ENCODE results near the gene NUDT16.

- TF ChIP-seq, protein P1, sequence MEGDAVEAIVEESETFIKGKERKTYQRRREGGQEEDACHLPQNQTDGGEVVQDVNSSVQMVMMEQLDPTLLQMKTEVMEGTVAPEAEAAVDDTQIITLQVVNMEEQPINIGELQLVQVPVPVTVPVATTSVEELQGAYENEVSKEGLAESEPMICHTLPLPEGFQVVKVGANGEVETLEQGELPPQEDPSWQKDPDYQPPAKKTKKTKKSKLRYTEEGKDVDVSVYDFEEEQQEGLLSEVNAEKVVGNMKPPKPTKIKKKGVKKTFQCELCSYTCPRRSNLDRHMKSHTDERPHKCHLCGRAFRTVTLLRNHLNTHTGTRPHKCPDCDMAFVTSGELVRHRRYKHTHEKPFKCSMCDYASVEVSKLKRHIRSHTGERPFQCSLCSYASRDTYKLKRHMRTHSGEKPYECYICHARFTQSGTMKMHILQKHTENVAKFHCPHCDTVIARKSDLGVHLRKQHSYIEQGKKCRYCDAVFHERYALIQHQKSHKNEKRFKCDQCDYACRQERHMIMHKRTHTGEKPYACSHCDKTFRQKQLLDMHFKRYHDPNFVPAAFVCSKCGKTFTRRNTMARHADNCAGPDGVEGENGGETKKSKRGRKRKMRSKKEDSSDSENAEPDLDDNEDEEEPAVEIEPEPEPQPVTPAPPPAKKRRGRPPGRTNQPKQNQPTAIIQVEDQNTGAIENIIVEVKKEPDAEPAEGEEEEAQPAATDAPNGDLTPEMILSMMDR (IDR thresholded peaks at IDR 0.05) = no peak
- TF ChIP-seq EP300 (IDR thresholded peaks at IDR 0.05) (no peak), POLR2A (IDR thresholded peaks at IDR 0.05) (no peak)
Observed at GRCh38 chr3:131427226-131427625, 45.7 kb downstream of the NUDT16 start.

Data from suprapubic skin (tissue), 3 donors.